ENCODE results near the gene CPA3.

CPA3 gene

DNA sequence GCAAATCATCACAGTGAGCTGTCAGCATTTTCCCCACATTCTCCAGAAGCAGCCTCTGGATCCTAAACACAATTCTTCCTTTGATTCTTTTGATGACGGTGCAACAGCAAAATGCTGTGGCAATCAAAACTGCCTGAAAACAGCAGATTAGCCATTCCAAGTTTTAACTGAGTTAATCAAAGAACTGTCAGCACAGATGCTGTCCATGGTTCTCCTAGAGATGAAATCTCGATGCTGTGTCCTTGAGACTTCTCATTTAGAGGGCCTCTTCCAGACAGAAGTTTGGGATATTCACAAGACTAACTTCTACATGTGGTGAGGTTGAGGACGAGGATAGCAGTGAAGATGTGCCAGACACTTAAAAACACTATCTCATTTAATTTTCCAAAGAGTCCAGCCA lies 75.9 kb downstream of the CPA3 start:
- no peaks in the 10 kb centered on the region for H3K36me3 ChIP-seq (ENCODE audit: control insufficient read depth in 2 of 2, insufficient read depth in 2 of 2, low read length in 2 of 2)
- H3K9ac ChIP-seq (ENCODE audit: low read length in 2 of 2), result no peak overlapping the region
- no peak overlapping the region for H3K27ac ChIP-seq (ENCODE audit: low read length)
- H3K27me3 ChIP-seq (ENCODE audit: control insufficient read depth in 1 of 2, insufficient read depth in 2 of 2, low read length in 2 of 2), result no peaks in the 10 kb centered on the region
- H3K9me3 ChIP-seq (ENCODE audit: control insufficient read depth in 2 of 2, low read length in 2 of 2), result no peaks in the 10 kb centered on the region
- H3K4me3 ChIP-seq (ENCODE audit: low read length in 2 of 2), result no peak overlapping the region
- no peaks in the 10 kb centered on the region for H3K4me1 ChIP-seq (ENCODE audit: control insufficient read depth, insufficient read depth, low read length)

DNA sequence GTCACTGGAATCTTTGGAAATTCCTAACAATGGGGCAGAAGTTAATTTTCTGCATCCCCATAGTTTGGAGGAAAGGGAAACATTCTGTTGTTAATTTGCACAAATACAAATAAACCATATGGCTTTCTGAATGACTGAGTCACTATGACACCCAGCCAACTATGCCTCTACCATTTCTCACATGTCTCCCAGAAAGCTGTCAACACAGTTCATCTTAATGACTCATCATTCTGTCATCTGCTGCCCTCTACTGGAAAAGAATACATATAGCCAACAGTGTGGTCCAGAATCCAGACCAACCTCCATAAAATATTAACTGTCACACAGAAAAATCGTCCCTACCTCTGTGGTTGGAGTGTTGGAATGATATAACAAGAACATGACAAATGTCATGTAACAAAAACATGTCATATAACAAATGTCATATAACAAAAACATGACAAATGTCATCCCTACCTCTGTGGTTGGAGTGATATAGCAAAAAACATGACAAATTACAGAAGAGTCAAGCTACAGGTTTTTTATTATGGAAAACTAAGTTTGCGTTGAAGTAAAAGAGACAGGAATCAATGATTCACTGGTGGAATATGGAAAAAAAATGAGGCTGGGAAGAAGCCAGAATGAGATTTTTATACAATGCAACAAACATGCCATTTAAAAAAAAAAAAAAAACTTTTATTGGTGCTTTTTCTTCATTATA lies 78.6 kb downstream of the CPA3 start:
- no peaks in the 10 kb centered on the region for H3K9me3 ChIP-seq (ENCODE audit: control insufficient read depth in 2 of 2, low read length in 2 of 2)
- H3K9ac ChIP-seq (ENCODE audit: low read length in 2 of 2), result no peak overlapping the region
- H3K27ac ChIP-seq (ENCODE audit: low read length), result no peak overlapping the region
- no peak overlapping the region for H3K4me3 ChIP-seq (ENCODE audit: low read length in 2 of 2)
- no peaks in the 10 kb centered on the region for H3K4me1 ChIP-seq (ENCODE audit: control insufficient read depth, insufficient read depth, low read length)
- H3K36me3 ChIP-seq (ENCODE audit: control insufficient read depth in 2 of 2, insufficient read depth in 2 of 2, low read length in 2 of 2), result no peaks in the 10 kb centered on the region
- H3K27me3 ChIP-seq (ENCODE audit: control insufficient read depth in 1 of 2, insufficient read depth in 2 of 2, low read length in 2 of 2), result no peaks in the 10 kb centered on the region

DNA sequence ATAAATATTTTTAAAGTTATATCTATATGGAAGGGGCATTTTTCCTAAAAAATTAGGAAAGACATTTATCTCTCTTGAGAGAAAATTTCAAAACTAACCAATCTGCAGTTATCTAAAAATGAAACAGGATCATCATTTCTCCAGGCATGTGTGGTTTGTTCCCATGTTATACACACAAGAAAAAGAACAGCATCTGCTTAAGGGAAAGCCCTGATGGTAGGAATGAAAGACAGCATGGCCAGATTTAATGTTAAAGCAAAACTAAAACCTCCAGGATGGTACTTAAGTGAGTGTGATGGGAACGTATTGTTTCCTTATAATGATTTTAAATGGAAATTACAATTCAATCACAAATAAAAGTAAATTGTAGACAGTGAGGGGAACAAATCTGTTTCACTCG lies 80.0 kb downstream of the CPA3 start:
- Histone ChIP-seq H3K27ac (ENCODE audit: low read length) (no peak overlapping the region), H3K27me3 (ENCODE audit: control insufficient read depth in 1 of 2, insufficient read depth in 2 of 2, low read length in 2 of 2) (no peaks in the 10 kb centered on the region), H3K36me3 (ENCODE audit: control insufficient read depth in 2 of 2, insufficient read depth in 2 of 2, low read length in 2 of 2) (no peaks in the 10 kb centered on the region), H3K9ac (ENCODE audit: low read length in 2 of 2) (no peak overlapping the region), H3K4me1 (ENCODE audit: control insufficient read depth, insufficient read depth, low read length) (no peaks in the 10 kb centered on the region), H3K4me3 (ENCODE audit: low read length in 2 of 2) (no peak overlapping the region), H3K9me3 (ENCODE audit: control insufficient read depth in 2 of 2, low read length in 2 of 2) (no peaks in the 10 kb centered on the region)
